Measurements from ENCODE around the gene DLK2. TPM values are rescaled to one million over a fixed set of nuclear protein-coding genes. Genes with fewer than 3 reads are reported as not detected.

Gene DLK2
- total RNA-seq, 1 donor from 2014 or later = 0.45 TPM

GRCh38 chr6:43407296-43407695, 48.1 kb downstream of the DLK2 start:
- DNase-seq (ENCODE audit: low spot score) (no peak), ATAC-seq (no peak)

GRCh38 chr6:43405354-43405753, 50.0 kb downstream of the DLK2 start:
- ATAC-seq = no peak
- intact Hi-C loops (cut with DNase I) = no loop called here
- no peak for DNase-seq (ENCODE audit: low spot score)

More at GRCh38 chr6:43407296-43407695, 48.1 kb downstream of the DLK2 start:
- intact Hi-C loops (cut with DNase I) = no loop called here

GRCh38 chr6:43402820-43403219, 52.5 kb downstream of the DLK2 start:
- DNase-seq (ENCODE audit: low spot score) (no peak), ATAC-seq (no peak)
- intact Hi-C loops (cut with DNase I) = no loop called here

- no peak for ATAC-seq
- no peak for DNase-seq (ENCODE audit: low spot score)
- intact Hi-C loops (cut with DNase I) = no loop called here
These were observed 53.6 kb downstream of the DLK2 start for GRCh38 chr6:43401730-43402129.

Small RNA genes lying within 50 kb of the gene (microRNA-seq; reads per million reads assigned to microRNA genes)
- gene MIR6780B = not detected

Other genes with a start within 250 kb of the DLK2 start
- gene DNPH1, start 226.1 kb downstream of the DLK2 start, total RNA-seq = 45.9 TPM
- gene TTBK1, start 212.1 kb downstream of the DLK2 start, total RNA-seq = 0.04 TPM
- gene SLC22A7, start 157.3 kb downstream of the DLK2 start, total RNA-seq = not detected
- gene CRIP3, start 146.7 kb downstream of the DLK2 start, total RNA-seq = 3.8 TPM
- gene ZNF318, start 85.9 kb downstream of the DLK2 start, total RNA-seq = 26.6 TPM
- 31.7 TPM for gene ABCC10, start 28.0 kb downstream of the DLK2 start, total RNA-seq
- gene TJAP1, start 22.0 kb upstream of the DLK2 start, total RNA-seq = 36.9 TPM
- 1.2 TPM for gene LRRC73, start 54.8 kb upstream of the DLK2 start, total RNA-seq
- gene YIPF3, start 61.4 kb upstream of the DLK2 start, total RNA-seq = 66.7 TPM
- gene POLR1C, start 61.5 kb upstream of the DLK2 start, total RNA-seq = 30.3 TPM
- gene XPO5, start 120.5 kb upstream of the DLK2 start, total RNA-seq = 33.5 TPM
- 14.6 TPM for gene POLH, start 120.6 kb upstream of the DLK2 start, total RNA-seq
- 60.6 TPM for gene GTPBP2, start 173.7 kb upstream of the DLK2 start, total RNA-seq
- 16.8 TPM for gene MAD2L1BP, start 180.3 kb upstream of the DLK2 start, total RNA-seq
- gene RSPH9, start 189.5 kb upstream of the DLK2 start, total RNA-seq = 0.49 TPM
- 29.7 TPM for gene MRPS18A, start 232.2 kb upstream of the DLK2 start, total RNA-seq